CD4-positive, alpha-beta T cell treated with Interleukin-1 beta for 1 hour (primary cell): ENCODE results near the gene SEPTIN1.
"Not testable (repeated sequence)": the region's sequence is repeated elsewhere in the genome, so short reads cannot be mapped to it uniquely, and the experiment has no call there.

Source experiments
- DNase-seq, 2 donors: peaks; one replicate each; pipeline ENCODE4 v3.0.0-alpha.2; 2020 to 2022

Gene SEPTIN1

DNA sequence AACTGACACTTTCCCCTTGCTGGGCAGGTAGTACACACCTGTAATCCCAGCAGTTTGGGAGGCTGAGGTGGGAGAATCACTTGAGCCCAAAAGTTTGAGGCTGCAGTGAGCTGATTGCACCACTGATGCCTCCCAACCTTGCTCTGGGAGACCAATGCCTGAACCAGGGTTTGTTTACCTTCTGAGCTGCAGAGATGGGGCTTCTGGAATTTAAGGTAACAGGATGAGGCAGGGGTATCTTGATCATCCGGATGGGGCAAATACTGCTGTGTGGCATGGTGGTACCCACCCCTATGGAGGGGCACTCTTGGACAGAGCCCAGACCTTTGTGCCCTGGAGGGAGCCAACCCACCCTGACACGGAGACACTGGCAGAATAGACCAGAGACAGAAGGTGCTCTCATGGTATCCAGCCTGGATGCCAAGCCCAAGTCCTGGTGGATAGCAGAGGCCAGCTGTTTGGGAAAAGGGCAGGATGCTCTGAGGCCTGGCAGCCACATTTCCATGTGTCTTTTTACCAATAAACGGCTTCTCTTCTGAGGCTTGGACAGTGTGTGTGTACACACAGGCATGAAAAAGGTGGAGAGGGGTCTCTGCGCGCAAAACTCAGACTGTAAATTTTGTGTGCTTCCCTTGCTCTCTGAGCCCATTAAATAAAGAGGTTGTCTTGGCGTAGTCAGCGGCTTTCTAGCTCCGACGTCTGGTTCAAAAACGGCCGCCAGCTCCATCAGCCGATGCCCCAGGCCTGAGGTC, 17.2 kb upstream of the SEPTIN1 start:
- no peak for DNase-seq

DNA sequence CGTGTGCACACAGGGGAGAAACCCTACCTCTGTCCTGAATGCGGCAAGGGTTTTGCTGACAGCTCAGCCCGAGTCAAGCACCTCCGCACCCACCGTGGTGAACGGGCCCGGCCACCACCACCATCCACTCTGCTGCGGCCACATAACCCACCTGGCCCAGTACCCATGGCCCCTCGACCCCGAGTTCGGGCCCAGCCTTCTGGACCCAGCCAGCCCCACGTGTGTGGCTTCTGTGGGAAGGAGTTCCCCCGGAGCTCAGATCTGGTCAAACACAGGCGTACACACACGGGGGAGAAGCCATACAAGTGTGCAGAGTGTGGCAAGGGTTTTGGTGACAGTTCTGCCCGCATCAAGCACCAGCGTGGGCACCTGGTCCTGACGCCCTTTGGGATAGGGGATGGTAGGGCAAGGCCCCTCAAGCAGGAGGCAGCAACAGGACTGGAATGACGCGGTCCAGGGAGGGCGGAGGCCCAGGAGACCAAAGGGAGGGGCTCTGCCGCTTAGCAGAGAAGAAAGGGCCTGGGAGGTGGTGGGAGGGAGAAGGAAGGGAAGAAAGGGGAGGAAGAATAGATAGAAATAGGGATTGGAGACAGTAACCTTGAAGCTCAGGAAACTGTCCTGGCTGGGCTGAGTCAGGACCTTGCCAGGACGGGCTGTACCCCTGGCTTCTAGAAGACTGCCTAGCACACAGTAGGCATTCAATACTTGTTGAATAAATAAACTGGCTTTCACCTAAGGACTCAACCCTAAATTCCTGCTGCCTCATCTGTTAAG, 16.5 kb upstream of the SEPTIN1 start:
- DNase-seq, result no peak

DNA sequence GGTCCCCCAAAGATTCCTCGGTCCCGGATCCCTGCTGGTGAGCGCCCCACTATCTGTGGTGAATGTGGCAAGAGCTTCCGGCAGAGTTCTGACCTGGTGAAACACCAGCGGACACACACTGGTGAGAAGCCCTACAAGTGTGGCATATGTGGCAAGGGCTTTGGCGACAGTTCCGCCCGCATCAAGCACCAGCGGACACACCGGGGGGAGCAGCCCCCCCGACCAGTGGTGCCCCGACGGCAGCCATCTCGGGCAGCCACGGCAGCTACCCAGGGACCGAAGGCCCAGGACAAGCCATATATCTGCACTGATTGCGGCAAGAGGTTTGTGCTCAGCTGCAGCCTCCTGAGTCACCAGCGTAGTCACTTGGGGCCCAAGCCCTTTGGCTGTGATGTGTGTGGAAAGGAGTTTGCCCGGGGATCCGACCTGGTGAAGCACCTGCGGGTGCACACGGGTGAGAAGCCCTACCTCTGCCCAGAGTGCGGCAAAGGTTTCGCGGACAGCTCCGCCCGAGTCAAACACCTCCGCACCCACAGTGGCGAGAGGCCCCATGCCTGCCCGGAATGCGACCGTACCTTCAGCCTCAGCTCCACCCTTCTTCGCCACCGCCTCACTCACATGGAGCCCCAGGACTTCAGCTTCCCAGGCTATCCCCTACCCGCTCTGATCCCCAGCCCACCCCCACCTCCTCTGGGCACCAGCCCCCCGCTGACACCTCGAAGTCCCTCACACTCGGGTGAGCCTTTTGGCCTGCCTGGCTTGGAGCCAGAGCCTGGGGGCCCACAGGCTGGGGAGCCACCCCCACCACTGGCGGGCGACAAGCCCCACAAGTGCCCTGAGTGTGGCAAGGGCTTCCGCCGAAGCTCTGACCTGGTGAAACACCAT, 15.7 kb upstream of the SEPTIN1 start:
- no peak for DNase-seq

DNA sequence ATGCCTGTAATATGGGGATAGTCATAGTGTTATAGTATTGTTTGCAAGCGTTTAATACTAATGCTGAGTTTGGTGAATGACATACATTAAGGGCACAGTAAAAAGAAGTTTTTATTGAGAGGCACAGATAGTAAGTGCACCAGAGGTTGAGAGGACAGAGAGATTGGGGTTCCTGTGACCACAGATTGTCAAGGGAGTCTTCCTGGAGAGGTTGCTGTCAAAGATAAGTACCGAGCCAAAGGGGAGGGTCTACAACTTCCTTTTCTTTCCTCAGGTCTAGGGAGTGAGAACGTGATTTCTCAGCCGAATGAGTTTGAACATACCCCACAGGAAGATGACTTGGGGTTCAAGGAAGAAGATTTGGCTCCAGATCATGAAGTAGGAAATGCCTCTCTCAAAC, 14.7 kb upstream of the SEPTIN1 start:
- DNase-seq, result no peak

DNA sequence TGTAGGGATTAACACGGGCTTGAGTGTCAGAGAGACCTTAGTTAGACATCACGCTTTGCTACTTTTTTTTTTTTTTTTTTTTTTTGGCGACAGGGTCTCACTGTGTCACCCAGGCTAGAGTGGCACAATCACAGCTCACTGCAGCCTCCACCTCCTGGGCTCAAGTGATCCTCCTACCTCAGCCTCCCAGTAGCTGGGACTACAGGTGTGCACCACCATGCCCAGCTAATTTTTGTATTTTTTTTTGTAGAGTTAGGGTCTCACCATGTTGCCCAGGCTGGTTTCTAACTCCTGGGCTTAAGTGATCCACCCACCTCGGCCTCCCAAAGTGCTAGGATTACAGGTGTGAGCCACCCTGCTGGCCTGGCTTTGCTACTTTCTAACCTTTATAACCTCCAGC, 14.3 kb upstream of the SEPTIN1 start:
- DNase-seq, result not testable (repeated sequence)

DNA sequence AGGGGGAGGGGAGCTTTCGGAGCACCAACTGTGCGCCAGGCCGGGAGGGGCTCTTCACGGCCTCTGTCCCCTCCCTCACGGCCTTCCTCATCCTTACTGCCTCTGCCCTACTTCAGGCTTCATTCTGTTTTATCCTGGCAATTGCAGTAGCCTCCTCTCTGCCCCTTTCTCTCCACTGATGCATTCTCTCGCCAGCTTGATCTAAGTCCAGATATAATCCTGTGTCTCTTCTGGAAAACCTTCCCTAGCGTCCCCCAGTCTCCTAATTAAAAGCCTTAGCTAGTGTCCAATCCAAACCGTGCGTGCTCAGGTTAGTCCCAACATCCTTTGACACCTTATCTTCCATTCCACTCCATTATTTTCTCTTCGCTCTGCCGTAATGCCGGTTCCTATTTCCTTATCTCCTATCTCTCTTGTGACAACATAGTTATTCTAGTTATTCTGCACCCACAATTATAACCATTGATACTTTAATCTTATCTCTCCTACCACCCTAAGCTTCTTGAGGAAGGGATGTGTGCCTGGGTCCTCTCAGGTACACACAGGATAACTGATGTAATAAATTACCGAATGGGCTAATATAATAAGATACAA, 13.7 kb upstream of the SEPTIN1 start:
- no peak for DNase-seq

DNA sequence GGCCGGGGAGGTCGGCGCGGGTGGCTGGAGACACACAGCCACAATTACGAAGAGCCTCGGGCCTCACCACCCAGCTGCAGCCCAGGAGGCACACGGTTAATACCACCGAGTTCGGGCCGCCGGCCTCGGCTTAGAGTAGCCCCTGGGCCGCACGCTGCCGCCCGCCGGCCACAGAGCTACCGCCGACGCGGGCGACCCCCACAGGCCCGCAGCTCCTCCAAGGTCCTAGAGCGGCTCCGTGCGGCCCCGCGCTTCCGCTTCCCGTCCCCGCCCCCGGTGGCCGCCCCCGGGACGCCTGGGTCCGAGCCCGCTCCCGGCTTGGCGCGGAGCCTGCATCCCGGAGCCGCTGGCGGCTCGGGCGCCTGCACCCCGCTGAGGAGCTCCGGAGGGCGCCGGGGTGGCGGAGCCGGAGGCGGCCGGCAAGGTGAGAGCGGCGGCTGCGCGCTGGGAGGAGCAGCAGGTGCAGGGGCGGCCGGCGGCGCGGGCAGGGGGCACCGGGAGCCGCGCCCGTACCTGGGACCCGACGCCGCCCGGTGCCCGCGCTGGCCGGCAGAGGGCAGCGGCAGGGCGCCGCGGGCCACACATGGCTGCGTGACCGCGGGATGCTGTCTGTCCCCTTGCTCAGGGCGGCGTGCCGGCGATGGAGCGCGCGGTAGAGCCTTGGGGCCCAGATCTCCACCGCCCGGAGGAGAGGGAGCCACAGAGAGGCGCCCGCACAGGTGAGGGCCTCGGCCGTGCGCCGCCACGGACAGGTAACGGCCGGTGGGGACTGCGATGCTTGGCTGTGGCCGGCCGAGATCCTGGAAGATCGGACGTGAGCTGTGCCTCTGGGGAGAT, 13.0 kb upstream of the SEPTIN1 start, which contains the start of gene ZNF48:
Gene ZNF48, plus strand, starts transcription at position 266 of the 837 bp plus-strand sequence. Its CDS starts 375 bp downstream, at position 641.
- DNase-seq, result peak; percentile 60 to 76

DNA sequence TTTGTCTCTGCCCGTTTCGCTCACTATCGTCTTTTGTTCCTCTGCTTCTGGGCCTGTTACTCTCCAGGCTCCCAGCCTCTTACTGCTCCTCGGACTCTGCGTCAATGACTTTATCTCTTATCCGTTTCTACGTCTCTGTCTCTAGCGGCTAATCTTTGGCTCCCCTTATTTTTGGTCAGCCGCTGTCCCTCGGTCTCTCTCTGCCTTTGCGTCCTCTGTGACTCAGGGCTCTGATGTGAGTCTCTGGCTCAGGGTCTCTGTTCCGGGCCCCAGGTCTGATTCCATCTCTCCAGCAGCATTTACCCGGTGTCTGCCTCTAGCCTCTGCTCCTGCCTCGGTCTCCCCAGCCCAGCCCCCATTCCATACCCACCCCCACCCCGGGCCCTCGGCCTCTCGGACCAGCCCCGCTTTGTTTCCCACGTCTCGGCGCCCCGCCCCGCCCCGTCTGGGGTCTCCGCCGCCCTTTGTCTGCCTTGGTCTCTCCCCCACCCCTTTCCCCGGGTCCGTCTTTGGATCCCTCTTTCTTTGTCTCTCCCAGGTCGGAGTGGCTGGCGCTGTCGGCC, 12.3 kb upstream of the SEPTIN1 start:
- no peak for DNase-seq

DNA sequence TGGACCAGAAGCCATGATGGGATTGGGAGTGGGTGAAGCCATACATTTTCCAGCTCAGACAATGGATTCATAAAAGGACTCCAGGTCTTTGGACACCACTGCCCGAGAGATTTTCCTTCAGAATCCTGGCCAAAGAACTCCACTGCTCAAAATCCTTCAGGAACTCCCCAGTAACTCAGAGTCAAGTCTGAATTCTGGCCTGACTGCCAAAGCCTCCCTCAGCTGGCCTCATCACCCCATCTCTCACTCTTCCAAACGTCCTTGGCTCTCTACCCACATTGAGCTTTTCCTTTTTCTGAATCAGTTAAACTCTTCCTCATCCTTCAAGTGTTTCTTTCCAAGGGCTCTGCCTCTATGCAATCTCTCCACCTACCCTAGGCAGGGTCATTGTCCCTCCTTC, 1.2 kb upstream of the SEPTIN1 start:
- no peak for DNase-seq

DNA sequence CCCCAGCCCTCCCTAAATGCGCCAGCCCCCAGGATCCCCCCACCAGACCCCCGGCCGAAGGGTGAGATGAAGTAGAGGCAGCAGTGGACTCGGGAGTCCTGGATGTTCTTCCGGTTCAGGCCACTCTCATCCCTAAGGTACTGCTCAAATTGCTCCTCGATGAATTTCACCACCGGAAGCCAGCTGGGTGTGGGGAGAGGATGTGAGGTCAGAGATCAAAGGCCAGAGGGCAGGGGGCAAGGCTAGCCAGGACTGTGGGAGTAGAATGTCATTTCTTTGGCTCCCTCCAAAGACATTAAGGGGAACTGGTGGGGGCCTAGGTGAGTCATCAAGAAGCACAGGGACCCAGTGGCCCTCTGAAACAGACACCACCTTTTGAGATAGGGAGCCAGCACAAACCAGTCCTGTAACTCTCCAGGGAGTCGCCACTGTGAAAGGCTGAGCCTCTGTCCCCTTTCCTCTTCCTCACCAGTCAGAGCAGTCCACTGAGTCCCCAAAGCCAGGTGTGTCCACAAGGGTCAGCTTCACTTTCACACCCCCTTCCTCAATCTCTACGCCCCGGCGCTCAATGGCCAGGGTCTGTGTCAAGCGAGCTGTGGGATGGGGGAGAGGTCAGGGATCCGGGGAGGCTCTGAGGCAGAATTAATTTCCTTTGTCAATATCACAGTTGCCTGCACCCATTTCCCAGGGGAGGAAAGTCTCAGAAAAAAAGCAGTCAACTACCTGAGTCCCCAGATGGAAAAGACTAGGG, 895 bp downstream of the SEPTIN1 start:
- peak in 1 of 2 donors; percentile 49 for DNase-seq

DNA sequence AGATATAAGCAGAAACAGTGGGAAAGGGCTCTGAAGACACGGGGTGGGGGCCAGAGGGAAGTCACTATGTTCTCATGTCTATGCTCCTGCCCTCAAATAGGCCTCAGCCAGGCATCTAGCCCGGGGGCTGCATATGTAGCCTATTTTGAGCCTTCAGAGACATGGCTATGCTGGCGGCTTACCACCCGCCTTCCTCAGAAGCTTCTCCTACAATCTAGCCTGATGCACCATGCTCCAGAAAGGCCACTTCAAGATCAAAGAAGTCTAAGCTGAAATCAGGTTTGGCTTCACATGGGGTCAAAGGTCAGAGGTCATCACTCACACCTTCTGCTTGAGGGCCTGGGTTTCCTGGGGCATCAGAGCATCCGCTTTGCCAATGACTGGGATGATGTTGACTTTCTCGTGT, 1.6 kb downstream of the SEPTIN1 start:
- no peak for DNase-seq

DNA sequence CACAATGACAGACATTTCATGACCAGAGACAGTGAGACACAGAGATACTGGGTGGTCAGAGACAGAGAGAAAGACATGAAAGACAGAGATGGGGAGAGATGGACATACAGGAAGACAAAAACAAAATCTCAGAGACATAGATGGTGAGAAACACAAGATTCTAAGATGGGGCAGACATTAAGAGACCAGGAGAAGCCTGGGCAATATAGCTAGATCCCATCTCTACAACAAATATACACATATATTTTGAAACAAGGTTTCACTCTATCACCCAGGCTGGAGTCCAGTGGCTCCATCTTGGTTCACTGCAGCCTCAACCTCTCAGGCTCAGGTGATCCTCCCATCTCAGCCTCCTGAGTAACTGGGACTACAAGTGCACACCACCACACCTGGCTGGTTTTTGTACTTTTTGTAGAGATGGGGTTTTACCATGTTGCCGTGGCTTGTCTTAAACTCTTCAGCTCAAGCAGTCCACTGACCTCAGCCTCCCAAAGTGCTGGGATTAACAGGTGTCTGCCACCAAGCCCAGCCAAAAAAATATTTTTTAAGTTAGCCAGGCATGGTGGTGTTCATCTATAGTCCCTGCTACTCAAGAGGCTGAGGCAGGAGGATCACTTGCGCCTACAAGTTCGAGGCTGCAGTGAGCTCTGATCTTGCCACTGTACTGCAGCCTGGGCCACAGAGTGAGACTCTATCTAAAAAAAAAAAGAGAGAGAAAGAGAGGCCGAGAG, 2.1 kb downstream of the SEPTIN1 start:
- DNase-seq, result no peak

DNA sequence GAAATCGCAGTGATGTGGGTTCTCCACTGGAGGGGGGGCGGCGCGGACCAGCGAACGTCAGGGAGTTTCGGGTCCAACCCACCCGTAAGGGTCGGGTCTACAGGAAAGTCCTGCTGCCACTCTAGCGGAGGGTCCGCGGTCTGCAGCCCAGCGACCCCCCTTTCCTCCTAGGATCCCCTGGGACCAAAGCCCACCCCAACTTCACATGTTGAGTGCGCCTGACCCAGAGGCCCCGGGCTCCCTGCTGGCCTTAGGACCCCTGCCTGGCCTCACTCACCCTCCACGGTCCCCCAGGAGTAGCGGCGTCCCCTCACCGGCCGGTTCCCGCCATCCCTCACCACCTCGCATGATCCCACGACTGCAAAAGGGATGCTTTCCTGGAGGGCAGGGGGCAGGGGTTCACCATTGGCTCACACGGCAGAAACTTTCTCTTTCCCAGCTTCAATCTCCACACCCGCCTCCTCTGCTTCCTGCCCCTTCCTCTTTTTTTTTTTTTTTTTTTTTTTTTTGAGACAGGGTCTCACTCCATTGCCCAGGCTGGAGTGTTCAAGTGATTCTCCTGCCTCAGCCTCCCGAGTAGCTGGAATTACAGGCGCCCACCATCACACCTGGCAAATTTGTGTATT, 3.1 kb downstream of the SEPTIN1 start:
- DNase-seq, result no peak

DNA sequence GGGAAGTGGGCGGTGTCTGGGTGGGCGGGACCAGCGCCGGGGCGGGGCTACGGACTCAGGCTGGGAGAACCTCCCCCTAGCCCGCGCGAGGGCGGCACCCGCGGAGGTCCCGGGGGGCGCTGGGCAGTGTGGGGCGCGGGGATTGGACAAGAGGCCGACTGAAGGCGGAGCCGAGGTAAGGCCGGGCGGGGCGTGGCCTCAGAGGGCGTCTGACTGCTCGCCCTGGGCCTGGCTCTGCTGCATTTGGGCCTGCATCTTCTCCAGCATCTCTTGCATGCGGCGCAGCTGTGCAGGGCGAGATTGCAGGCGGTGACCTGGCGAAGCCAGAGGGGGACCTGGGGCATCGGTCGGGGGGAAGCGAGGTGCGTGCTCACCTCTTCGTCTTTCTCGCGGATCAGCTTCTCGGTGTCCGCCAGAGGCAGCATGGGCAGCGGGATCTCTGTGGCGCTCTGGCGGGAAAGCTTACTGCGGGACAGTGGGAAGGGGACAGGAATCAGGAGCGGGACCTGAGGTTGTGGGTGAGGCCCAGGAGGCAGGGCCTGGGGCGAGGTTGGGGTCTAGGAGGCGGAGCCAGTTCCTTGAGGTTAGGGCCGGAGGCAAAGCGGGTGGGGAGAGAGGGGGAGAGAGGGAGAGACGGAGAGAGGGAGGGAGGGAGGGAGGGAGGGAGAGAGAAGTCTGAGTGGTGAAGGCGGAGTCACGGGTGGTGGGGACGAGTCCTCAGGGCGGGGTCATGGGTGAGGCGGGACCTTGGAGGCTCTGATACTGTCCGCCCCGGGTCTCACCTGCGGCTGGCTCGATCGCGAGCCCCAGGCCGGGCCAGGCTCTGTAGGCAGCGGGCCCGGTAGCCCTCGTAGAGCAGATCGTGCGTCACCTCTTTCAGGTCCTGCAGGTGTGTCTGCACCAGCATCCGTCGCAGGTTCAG, 3.9 kb downstream of the SEPTIN1 start:
- DNase-seq, result peak; percentile 99

DNA sequence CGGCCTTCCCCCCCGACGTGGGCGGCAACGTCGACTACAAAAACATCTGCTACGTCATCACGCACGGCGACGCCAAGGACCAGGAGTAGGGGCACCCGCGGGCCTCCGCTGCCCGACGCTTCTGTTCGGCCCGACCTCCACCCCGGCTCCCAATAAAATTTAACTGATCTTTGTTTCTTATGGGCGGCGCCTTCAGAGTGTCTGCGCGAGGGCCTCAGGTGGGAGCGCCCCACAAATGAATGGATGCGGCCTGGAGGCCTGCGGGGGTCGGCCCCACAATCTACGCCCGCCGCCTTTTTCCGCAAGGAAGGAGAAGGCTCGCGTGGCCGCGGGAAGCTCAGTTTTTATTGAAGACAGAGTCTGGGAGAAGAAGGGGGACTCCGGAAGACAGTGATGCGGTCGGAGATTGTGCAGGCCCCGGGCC, 4.5 kb downstream of the SEPTIN1 start:
- DNase-seq, result peak; percentile 91 to 94

DNA sequence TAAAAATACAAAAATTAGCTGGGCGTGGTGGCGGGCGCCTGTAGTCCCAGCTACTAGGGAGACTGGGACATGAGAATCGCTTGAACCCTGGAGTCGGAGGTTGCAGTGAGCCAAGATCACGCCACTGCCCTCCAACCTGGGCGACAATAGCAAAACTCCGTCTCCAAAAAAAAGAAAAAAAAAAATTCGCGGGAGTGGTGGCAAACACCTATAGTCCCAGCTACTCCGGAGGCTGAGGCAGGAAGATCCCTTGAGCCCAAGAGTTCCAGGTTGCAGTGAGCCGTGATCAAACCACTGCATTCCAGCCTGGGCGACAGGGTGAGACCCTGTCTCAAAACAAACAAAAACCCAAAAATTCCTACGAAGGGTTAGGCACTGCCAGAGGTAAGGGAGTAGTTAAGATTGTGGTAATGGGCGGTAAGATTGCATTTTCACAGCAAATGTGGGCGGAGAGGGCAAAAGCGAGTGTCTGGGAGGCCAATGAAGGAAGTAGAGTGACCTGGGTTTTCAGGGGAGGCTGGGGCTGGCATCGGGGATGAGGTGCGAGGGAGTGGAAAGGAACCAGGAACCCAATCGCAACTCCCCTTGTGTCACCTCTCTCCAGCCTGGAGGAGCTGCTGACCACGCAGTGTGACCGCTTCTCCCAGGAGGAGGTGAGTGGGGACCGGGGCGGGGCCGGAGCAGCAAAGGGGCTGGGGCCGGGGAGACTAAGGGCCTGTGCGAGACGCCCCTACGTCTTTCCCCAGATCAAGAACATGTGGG, 5.1 kb downstream of the SEPTIN1 start:
- no peak for DNase-seq

DNA sequence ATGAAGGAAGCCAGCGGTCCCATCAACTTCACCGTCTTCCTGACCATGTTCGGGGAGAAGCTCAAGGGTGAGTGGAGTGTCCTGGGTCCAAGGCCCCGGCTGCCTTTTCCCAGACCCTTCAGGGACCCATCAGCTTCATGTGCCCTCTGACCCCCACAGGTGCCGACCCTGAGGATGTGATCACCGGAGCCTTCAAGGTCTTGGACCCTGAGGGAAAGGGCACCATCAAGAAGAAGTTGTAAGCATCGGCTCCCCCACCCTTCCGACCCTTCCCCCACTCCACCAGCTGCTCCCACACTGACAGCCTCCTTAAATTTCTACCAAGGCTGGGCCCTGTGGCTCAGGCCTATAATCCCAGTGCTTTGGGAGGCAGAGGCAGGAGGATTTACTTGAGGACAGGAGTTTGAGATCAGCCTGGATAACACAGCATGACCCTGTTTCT, 5.9 kb downstream of the SEPTIN1 start:
- DNase-seq, result no peak
